Measurements from ENCODE around the gene TFB1M.

TFB1M gene

DNA sequence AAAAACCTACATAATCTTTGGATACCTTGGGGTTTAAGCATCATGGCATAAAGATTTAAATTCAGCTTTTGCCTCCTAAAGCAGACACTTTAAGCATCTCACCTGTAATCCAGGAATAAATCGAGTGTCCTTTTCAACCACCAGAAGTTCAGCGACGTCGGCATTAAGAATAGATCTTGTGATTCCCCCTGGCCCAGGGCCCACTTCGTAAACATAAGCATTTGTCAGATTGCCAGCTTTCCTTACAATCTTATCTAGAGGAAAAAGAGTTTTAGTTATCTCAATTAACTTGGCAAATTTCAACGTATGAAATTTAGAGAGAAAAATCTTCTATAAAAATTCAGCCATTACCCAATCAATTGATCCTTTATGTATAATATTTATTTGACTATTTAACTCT lies 3.2 kb downstream of the TFB1M start:
- H3K79me2 ChIP-seq (ENCODE audit: insufficient read depth, low read depth): no peaks in the 10 kb centered on the region; the same call in 1 of the 2 replicates
- H2AFZ ChIP-seq (ENCODE audit: low read depth): no peak overlapping the region
- H4K20me1 ChIP-seq (ENCODE audit: insufficient read depth): no peaks in the 10 kb centered on the region
- no peak overlapping the region for H3K4me2 ChIP-seq
- TF ChIP-seq, protein P1, sequence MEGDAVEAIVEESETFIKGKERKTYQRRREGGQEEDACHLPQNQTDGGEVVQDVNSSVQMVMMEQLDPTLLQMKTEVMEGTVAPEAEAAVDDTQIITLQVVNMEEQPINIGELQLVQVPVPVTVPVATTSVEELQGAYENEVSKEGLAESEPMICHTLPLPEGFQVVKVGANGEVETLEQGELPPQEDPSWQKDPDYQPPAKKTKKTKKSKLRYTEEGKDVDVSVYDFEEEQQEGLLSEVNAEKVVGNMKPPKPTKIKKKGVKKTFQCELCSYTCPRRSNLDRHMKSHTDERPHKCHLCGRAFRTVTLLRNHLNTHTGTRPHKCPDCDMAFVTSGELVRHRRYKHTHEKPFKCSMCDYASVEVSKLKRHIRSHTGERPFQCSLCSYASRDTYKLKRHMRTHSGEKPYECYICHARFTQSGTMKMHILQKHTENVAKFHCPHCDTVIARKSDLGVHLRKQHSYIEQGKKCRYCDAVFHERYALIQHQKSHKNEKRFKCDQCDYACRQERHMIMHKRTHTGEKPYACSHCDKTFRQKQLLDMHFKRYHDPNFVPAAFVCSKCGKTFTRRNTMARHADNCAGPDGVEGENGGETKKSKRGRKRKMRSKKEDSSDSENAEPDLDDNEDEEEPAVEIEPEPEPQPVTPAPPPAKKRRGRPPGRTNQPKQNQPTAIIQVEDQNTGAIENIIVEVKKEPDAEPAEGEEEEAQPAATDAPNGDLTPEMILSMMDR (conservative IDR thresholded peaks at IDR 0.05; ENCODE audit: low read depth, low read length): no peak
- H3K9ac ChIP-seq: no peak overlapping the region
- H3K4me1 ChIP-seq (ENCODE audit: low read depth, poor library complexity, severe bottlenecking): peaks cover 13% of the 10 kb centered on the region
- no peaks in the 10 kb centered on the region for H3K27me3 ChIP-seq (ENCODE audit: insufficient read depth, low read depth)
- H3K36me3 ChIP-seq (ENCODE audit: insufficient read depth): no peaks in the 10 kb centered on the region
- H3K4me3 ChIP-seq (IDR thresholded peaks at IDR 0.05; ENCODE audit: insufficient read depth, low read depth, low read length): no peak overlapping the region
- H3K27ac ChIP-seq: no peak overlapping the region

DNA sequence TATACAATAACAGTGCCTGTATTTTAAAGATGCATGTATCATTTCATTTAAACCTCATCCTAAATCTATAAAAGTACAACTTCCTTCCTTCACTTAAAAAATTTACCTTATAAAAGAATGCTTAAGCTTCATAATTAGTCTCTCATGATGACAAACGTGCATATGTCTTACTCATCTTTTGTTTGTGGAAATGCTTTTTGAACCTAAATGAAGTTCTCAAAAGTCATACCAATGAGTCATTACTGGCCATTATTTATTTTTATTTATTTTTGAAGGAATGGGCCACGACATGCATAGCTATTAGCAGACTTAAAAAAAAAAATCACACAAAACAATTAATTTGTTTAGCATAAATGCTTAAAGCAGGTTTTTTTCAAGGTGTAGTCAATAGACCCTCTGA lies 3.7 kb downstream of the TFB1M start:
- TF ChIP-seq, protein P1 (conservative IDR thresholded peaks at IDR 0.05; ENCODE audit: low read depth, low read length): no peak
- Histone ChIP-seq H3K4me1 (ENCODE audit: low read depth, poor library complexity, severe bottlenecking) (peaks cover 8% of the 10 kb centered on the region), H3K27ac (no peak overlapping the region), H3K4me3 (IDR thresholded peaks at IDR 0.05; ENCODE audit: insufficient read depth, low read depth, low read length) (no peak overlapping the region), H3K36me3 (ENCODE audit: insufficient read depth) (peaks cover 2% of the 10 kb centered on the region; the same call in 1 of the 2 replicates), H3K79me2 (ENCODE audit: insufficient read depth, low read depth) (no peaks in the 10 kb centered on the region; the same call in 1 of the 2 replicates), H3K4me2 (no peak overlapping the region), H3K27me3 (ENCODE audit: insufficient read depth, low read depth) (no peaks in the 10 kb centered on the region), H4K20me1 (ENCODE audit: insufficient read depth) (no peaks in the 10 kb centered on the region), H2AFZ (ENCODE audit: low read depth) (no peak overlapping the region), H3K9ac (no peak overlapping the region)

DNA sequence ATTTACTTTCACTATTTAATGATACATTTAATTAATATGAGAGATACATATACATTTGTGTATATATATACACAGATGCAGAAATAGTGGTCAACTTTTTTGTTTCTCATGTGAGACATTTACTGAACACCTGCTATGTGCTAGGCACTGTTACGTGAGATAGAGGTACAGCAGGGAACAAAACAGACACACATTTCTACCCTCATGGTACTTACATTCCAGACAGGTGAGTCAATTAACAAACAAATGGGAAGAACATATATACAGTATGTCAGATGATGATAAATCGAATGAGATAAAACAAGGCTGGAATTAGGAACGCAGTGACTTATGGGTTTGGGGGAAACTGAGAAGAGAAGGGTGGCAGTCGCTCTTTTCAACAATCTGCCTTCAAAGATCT lies 5.1 kb downstream of the TFB1M start:
- Histone ChIP-seq H3K27me3 (ENCODE audit: insufficient read depth, low read depth) (no peaks in the 10 kb centered on the region), H3K4me1 (ENCODE audit: low read depth, poor library complexity, severe bottlenecking) (peaks cover 7% of the 10 kb centered on the region), H3K36me3 (ENCODE audit: insufficient read depth) (peaks cover 2% of the 10 kb centered on the region; the same call in 1 of the 2 replicates), H4K20me1 (ENCODE audit: insufficient read depth) (no peaks in the 10 kb centered on the region), H3K27ac (no peak overlapping the region), H3K9ac (no peak overlapping the region), H3K4me3 (IDR thresholded peaks at IDR 0.05; ENCODE audit: insufficient read depth, low read depth, low read length) (no peak overlapping the region), H2AFZ (ENCODE audit: low read depth) (no peak overlapping the region), H3K79me2 (ENCODE audit: insufficient read depth, low read depth) (no peaks in the 10 kb centered on the region; the same call in 1 of the 2 replicates), H3K4me2 (no peak overlapping the region)
- TF ChIP-seq, protein P1 (conservative IDR thresholded peaks at IDR 0.05; ENCODE audit: low read depth, low read length): no peak

DNA sequence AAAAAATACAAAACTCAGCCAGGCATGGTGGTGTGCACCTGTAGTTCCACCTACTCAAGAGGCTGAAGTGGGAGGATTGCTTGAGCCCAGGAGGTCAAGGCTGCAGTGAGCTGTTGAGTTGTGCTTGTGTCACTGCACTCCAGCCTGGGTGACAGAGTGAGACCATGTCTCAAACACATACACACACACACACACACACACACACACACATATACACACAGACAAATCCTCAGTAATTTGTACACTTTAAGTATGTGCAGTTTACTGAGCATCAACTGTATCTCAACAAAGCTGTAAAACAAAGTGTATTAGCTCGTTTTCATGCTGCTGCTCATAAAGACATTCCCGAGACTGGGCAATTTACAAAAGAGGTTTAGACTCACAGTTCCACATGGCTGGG lies 7.3 kb downstream of the TFB1M start:
- H3K27me3 ChIP-seq (ENCODE audit: insufficient read depth, low read depth): no peaks in the 10 kb centered on the region
- no peaks in the 10 kb centered on the region for H3K79me2 ChIP-seq (ENCODE audit: insufficient read depth, low read depth)
- no peak overlapping the region for H2AFZ ChIP-seq (ENCODE audit: low read depth)
- no peaks in the 10 kb centered on the region for H3K4me1 ChIP-seq (ENCODE audit: low read depth, poor library complexity, severe bottlenecking)
- H3K4me3 ChIP-seq (IDR thresholded peaks at IDR 0.05; ENCODE audit: insufficient read depth, low read depth, low read length): no peak overlapping the region
- H3K4me2 ChIP-seq: no peak overlapping the region
- no peak overlapping the region for H3K9ac ChIP-seq
- H3K27ac ChIP-seq: no peak overlapping the region
- H3K36me3 ChIP-seq (ENCODE audit: insufficient read depth): peaks cover 2% of the 10 kb centered on the region; the same call in 1 of the 2 replicates
- H4K20me1 ChIP-seq (ENCODE audit: insufficient read depth): no peaks in the 10 kb centered on the region
- TF ChIP-seq, protein P1 (conservative IDR thresholded peaks at IDR 0.05; ENCODE audit: low read depth, low read length): no peak
